HL-60 (cell line): ENCODE data around the gene MVK.

Experiments used
- DNase-seq, 2 experiments: peaks; one replicate each; pipeline ENCODE4 v3.0.0-alpha.2; 2010 to 2020; ENCODE audit warnings: low read depth in 1 of 2, low spot score in 1 of 2
- H3K27ac ChIP-seq: fragments of 250-450 bp; sonication (Bioruptor Pico); replicated peaks from 2 replicates; pipeline ENCODE4 v1.5.1; 2020; ENCODE audit warnings: mild to moderate bottlenecking, moderate library complexity
- H3K27me3 ChIP-seq: fragments of 250-450 bp; sonication (Bioruptor Pico); 2 replicates; pipeline ENCODE4 v1.5.1; 2021; ENCODE audit warnings: mild to moderate bottlenecking, moderate library complexity; ENCODE audit not compliant: insufficient read depth, poor library complexity, severe bottlenecking
- H3K4me3 ChIP-seq: replicated peaks from 2 replicates; pipeline ENCODE4 v1.5.1; 2011; ENCODE audit warnings: mild to moderate bottlenecking, control low read depth, low read length; ENCODE audit not compliant: insufficient read depth
- GABPA ChIP-seq: IDR thresholded peaks from 2 replicates; pipeline ENCODE4 v1.6.1; 2012; ENCODE audit warnings: low read depth
- POLR2AphosphoS5 ChIP-seq: IDR thresholded peaks from 2 replicates; pipeline ENCODE4 v1.6.1; 2012; ENCODE audit warnings: low read depth
- SPI1 ChIP-seq: IDR thresholded peaks from 2 replicates; pipeline ENCODE4 v1.6.1; 2012; ENCODE audit warnings: low read depth, mild to moderate bottlenecking, borderline replicate concordance
- TF ChIP-seq, protein P1 (sequence below): IDR thresholded peaks from 2 replicates; pipeline ENCODE4 v1.6.1; 2012; ENCODE audit warnings: low read depth; ENCODE audit not compliant: insufficient replicate concordance
- TF ChIP-seq, protein P2 (sequence below): IDR thresholded peaks from one replicate; pipeline ENCODE4 v1.5.1; 2011; ENCODE audit warnings: low read length, control low read depth, inconsistent platforms; ENCODE audit not compliant: insufficient read depth

Gene MVK

DNA sequence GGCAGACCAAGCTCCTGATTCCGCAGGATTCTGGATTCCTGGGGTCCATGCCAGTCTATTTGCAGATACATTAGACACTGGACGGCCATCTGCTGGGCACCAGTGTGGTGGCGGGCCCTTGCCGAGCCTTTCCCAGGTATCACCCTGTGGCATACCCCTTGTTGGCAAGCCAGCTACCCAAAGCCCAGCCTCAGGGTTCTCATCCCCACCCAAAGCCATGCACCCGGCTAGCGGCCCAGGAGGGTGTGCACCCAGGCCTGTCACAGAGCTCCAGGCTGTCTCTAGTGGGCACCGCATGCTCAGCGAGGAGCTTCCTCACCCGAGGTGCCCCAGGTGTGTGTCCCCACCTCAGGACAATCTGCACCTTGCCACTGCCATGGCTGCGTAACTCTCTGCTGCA is 14.0 kb upstream of the MVK start:
- Histone ChIP-seq H3K4me3 (no peak overlapping the region), H3K27me3 (no peaks in the 10 kb centered on the region), H3K27ac (no peak overlapping the region)
- TF ChIP-seq, protein P1, sequence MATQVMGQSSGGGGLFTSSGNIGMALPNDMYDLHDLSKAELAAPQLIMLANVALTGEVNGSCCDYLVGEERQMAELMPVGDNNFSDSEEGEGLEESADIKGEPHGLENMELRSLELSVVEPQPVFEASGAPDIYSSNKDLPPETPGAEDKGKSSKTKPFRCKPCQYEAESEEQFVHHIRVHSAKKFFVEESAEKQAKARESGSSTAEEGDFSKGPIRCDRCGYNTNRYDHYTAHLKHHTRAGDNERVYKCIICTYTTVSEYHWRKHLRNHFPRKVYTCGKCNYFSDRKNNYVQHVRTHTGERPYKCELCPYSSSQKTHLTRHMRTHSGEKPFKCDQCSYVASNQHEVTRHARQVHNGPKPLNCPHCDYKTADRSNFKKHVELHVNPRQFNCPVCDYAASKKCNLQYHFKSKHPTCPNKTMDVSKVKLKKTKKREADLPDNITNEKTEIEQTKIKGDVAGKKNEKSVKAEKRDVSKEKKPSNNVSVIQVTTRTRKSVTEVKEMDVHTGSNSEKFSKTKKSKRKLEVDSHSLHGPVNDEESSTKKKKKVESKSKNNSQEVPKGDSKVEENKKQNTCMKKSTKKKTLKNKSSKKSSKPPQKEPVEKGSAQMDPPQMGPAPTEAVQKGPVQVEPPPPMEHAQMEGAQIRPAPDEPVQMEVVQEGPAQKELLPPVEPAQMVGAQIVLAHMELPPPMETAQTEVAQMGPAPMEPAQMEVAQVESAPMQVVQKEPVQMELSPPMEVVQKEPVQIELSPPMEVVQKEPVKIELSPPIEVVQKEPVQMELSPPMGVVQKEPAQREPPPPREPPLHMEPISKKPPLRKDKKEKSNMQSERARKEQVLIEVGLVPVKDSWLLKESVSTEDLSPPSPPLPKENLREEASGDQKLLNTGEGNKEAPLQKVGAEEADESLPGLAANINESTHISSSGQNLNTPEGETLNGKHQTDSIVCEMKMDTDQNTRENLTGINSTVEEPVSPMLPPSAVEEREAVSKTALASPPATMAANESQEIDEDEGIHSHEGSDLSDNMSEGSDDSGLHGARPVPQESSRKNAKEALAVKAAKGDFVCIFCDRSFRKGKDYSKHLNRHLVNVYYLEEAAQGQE, result no peak
- TF ChIP-seq POLR2AphosphoS5 (no peak), SPI1 (no peak), GABPA (no peak)
- TF ChIP-seq, protein P2, sequence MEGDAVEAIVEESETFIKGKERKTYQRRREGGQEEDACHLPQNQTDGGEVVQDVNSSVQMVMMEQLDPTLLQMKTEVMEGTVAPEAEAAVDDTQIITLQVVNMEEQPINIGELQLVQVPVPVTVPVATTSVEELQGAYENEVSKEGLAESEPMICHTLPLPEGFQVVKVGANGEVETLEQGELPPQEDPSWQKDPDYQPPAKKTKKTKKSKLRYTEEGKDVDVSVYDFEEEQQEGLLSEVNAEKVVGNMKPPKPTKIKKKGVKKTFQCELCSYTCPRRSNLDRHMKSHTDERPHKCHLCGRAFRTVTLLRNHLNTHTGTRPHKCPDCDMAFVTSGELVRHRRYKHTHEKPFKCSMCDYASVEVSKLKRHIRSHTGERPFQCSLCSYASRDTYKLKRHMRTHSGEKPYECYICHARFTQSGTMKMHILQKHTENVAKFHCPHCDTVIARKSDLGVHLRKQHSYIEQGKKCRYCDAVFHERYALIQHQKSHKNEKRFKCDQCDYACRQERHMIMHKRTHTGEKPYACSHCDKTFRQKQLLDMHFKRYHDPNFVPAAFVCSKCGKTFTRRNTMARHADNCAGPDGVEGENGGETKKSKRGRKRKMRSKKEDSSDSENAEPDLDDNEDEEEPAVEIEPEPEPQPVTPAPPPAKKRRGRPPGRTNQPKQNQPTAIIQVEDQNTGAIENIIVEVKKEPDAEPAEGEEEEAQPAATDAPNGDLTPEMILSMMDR, result no peak
- DNase-seq, result no peak

DNA sequence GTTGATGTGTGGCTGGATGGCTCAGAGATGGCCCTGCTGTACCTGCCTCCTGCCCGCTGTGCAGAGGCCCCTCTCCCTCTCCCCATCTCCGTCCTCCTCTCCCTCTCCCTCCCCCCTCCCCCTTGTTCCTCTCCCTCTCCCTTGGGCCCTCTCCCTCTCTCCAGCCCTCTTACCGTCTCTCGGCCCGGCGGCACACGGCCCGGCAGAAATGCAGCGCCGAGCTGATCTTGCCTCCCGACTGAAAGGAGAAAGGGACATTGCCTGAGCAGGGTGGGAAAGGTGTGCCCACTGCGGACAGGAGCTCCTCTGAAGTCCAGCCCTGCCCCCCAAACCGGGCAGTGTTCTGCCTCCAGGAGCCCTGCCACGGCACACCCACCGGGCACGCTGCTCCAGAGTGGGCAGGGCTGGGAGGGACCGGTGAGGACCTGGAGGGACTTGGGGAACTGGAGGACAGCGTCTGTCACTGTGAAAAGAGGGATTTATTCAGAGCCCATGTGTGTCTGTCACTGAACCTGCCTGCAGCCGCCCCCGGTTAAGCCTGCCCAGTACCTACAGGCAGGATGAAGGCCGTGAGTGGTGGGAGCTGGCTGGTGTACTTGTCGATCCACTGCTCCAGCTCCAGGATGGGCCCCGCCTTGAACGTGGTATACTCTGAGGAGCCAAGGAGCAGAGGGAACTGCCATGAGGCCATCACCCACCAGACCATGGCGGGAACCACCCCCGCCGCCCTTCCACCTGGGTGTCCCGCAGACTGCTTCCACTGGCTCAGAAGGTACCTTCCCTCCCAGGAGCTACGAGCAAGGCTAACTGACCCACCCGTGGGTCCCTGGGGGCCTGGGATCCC is 12.5 kb upstream of the MVK start:
- Histone ChIP-seq H3K27me3 (no peaks in the 10 kb centered on the region), H3K27ac (no peak overlapping the region), H3K4me3 (no peak overlapping the region)
- TF ChIP-seq, protein P1, result no peak
- TF ChIP-seq GABPA, result no peak
- TF ChIP-seq, protein P2, result no peak
- TF ChIP-seq POLR2AphosphoS5, result no peak
- no peak for TF ChIP-seq SPI1
- DNase-seq, result no peak

DNA sequence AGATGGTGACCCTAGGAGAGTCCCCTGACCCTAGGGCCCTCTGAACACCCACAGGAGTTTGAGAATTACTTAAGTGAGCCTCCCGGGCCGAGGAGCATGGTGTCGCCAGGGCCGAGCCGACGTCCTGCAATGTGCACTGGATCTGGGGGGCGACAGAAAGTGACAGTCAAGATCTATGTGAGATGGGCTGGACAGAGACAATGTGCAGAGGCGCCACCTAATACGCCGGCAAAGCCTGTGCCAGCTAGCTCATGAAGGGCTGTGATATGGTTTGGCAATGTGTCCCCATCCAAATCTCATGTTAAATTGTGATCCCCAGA is 11.9 kb upstream of the MVK start:
- Histone ChIP-seq H3K27ac (no peak overlapping the region), H3K27me3 (no peaks in the 10 kb centered on the region), H3K4me3 (no peak overlapping the region)
- no peak for DNase-seq
- TF ChIP-seq, protein P2, result no peak
- TF ChIP-seq, protein P1, result no peak
- no peak for TF ChIP-seq GABPA
- TF ChIP-seq SPI1, result no peak
- no peak for TF ChIP-seq POLR2AphosphoS5
